GM12878 (cell line): ENCODE results near the gene INSC. TPM values are rescaled to one million over a fixed set of nuclear protein-coding genes. Genes with fewer than 3 reads are reported as not detected.
A peak's percentile ranks its signal among the peaks of the same experiment; 100 is the strongest.

ENCODE experiments used
- ATAC-seq: fragments of 200-7000 bp; cut with Tn5 transposase; 3 replicates; pipeline ENCODE4 v1.9.1; 2020; ENCODE audit warnings: mild to moderate bottlenecking, moderate library complexity
- BruUV-seq: library from RNA; stranded (reverse); fragments of 400-500 nt; replicated peaks from 2 replicates; lab custom pipeline; 2021; lab: Mats Ljungman, UMichigan
- CTCF ChIA-PET: fragments of 300-600 bp; sonication (Branson Sonifier 250); formaldehyde crosslinking; extraction: SDS; loops from one replicate; lab custom pipeline; 2021; ENCODE audit warnings: inconsistent platforms; lab: Yijun Ruan, JAX
- POLR2A ChIA-PET: fragments of 350-600 bp; formaldehyde crosslinking; extraction: SDS; loops from one replicate; lab custom pipeline; 2021; ENCODE audit warnings: inconsistent platforms; lab: Charles Lee
- RAD21 ChIA-PET: fragments of 300-600 bp; sonication (Branson Sonifier 250); formaldehyde crosslinking; loops from one replicate; lab custom pipeline; 2023; ENCODE audit warnings: antibody characterized with exemption; ENCODE audit not compliant: unreplicated experiment; lab: Charles Lee
- SMC1A ChIA-PET: fragments of 300-600 bp; sonication (Branson Sonifier 250); formaldehyde crosslinking; loops from one replicate; lab custom pipeline; 2023; ENCODE audit not compliant: unreplicated experiment, uncharacterized antibody; lab: Charles Lee
- DNase-seq: peaks from one replicate; pipeline ENCODE4 v3.0.0-alpha.2; 2011; ENCODE audit warnings: low read depth, low spot score
- FAIRE-seq: peaks from 3 replicates; lab custom pipeline; 2011; peaks lifted over from hg19 to GRCh38; lab: Jason Lieb, UNC
- H2AFZ ChIP-seq: 2 replicates; pipeline ENCODE4 v1.6.0; 2011; ENCODE audit warnings: low read depth, low read length, control low read depth; ENCODE audit not compliant: control insufficient read depth
- H3K27ac ChIP-seq: 2 replicates; pipeline ENCODE4 v1.5.1; 2011; ENCODE audit warnings: control low read depth; ENCODE audit not compliant: control insufficient read depth, insufficient read depth
- H3K27me3 ChIP-seq, 2 experiments: replicated peaks in 1 of 2; 2 replicates each; pipeline versions ENCODE4 v1.6.0 to v1.6.1; 2011; ENCODE audit warnings: low read length in 1 of 2; ENCODE audit not compliant: control insufficient read depth in 2 of 2, insufficient read depth in 2 of 2
- H3K36me3 ChIP-seq, 2 experiments: 2 replicates each; pipeline ENCODE4 v1.5.1; 2011; ENCODE audit warnings: low read length in 1 of 2; ENCODE audit not compliant: control insufficient read depth in 2 of 2, insufficient read depth in 2 of 2
- H3K4me1 ChIP-seq: 2 replicates; pipeline ENCODE4 v1.6.1; 2011; ENCODE audit warnings: mild to moderate bottlenecking, low read length, moderate library complexity, mixed read lengths; ENCODE audit not compliant: control insufficient read depth, insufficient read depth
- H3K4me2 ChIP-seq: 2 replicates; pipeline ENCODE4 v1.6.0; 2011; ENCODE audit warnings: control low read depth; ENCODE audit not compliant: control insufficient read depth, insufficient read depth
- H3K4me3 ChIP-seq: fragments of 200-600 bp; sonication (generic); 2 replicates; pipeline ENCODE4 v1.5.1; 2016
- H3K79me2 ChIP-seq: 2 replicates; pipeline ENCODE4 v1.6.0; 2011; ENCODE audit warnings: low read length; ENCODE audit not compliant: control insufficient read depth, insufficient read depth
- H3K9ac ChIP-seq: 2 replicates; pipeline ENCODE4 v1.8.0; 2011; ENCODE audit warnings: low read length, control low read depth, mixed read lengths; ENCODE audit not compliant: control insufficient read depth, insufficient read depth
- H3K9me3 ChIP-seq: replicated peaks from 3 replicates; pipeline ENCODE4 v1.5.1; 2011; ENCODE audit warnings: mild to moderate bottlenecking, low read length; ENCODE audit not compliant: control insufficient read depth, insufficient read depth
- H4K20me1 ChIP-seq: 2 replicates; pipeline ENCODE4 v1.6.0; 2011; ENCODE audit not compliant: control insufficient read depth, insufficient read depth
- BCL3 ChIP-seq: IDR thresholded peaks from 2 replicates; pipeline ENCODE4 v1.6.1; 2011; ENCODE audit warnings: borderline replicate concordance, low read depth, mild to moderate bottlenecking, moderate library complexity, low read length; ENCODE audit not compliant: insufficient read depth, poor library complexity, severe bottlenecking
- BMI1 ChIP-seq: fragments of 450-650 bp; IDR thresholded peaks from 2 replicates; pipeline ENCODE4 v1.6.1; 2016; ENCODE audit warnings: mild to moderate bottlenecking, moderate library complexity, borderline replicate concordance
- CBX5 ChIP-seq: sonication (generic); IDR thresholded peaks from 2 replicates; pipeline ENCODE4 v1.6.1; 2016; ENCODE audit warnings: low read depth, moderate library complexity, mild to moderate bottlenecking, inconsistent platforms
- CHD4 ChIP-seq: fragments of 200-600 bp; sonication (generic); IDR thresholded peaks from 2 replicates; pipeline ENCODE4 v1.6.1; 2016; ENCODE audit warnings: mild to moderate bottlenecking
- CREB1 ChIP-seq: IDR thresholded peaks from 2 replicates; pipeline ENCODE4 v1.6.1; 2012; ENCODE audit warnings: low read depth, mild to moderate bottlenecking, inconsistent platforms
- EED ChIP-seq: sonication (generic); IDR thresholded peaks from 2 replicates; pipeline ENCODE4 v1.6.1; 2016; ENCODE audit warnings: antibody characterized with exemption, low read depth
- KAT2A ChIP-seq: conservative IDR thresholded peaks from 2 replicates; pipeline ENCODE4 v1.6.1; 2011; ENCODE audit warnings: low read depth, low read length; ENCODE audit not compliant: control insufficient read depth
- LARP7 ChIP-seq: fragments of 450-650 bp; IDR thresholded peaks from 2 replicates; pipeline ENCODE4 v1.6.1; 2017; ENCODE audit warnings: mild to moderate bottlenecking
- NR2F1 ChIP-seq: fragments of 450-650 bp; conservative IDR thresholded peaks from 2 replicates; pipeline ENCODE4 v1.6.1; 2017; ENCODE audit warnings: mild to moderate bottlenecking
- POLR2AphosphoS2 ChIP-seq: IDR thresholded peaks from 2 replicates; pipeline ENCODE4 v1.6.1; 2011; ENCODE audit warnings: low read depth, mild to moderate bottlenecking, low read length, improper control_type of control experiment, moderate library complexity
- STAT1 ChIP-seq: fragments of 450-650 bp; conservative IDR thresholded peaks from 2 replicates; pipeline ENCODE4 v1.6.1; 2014; ENCODE audit warnings: antibody characterized with exemption, mild to moderate bottlenecking
- ZBED1 ChIP-seq: IDR thresholded peaks from 2 replicates; pipeline ENCODE4 v1.6.1; 2016; ENCODE audit warnings: borderline replicate concordance
- ZNF217 ChIP-seq: fragments of 450-650 bp; IDR thresholded peaks from 2 replicates; pipeline ENCODE4 v1.6.1; 2017; ENCODE audit warnings: antibody characterized with exemption, mild to moderate bottlenecking
- ZNF622 ChIP-seq: fragments of 450-650 bp; IDR thresholded peaks from 2 replicates; pipeline ENCODE4 v1.6.1; 2017; ENCODE audit warnings: mild to moderate bottlenecking, inconsistent platforms
- WGBS: methylation state at CpG from one replicate; pipeline ENCODE4 v1.1.6; 2016; ENCODE audit warnings: low lambda C conversion rate; ENCODE audit not compliant: insufficient replicate concordance, insufficient coverage; ENCODE audit errors: missing lambda C conversion rate; 5-methylcytosine and 5-hydroxymethylcytosine counted together
- in situ Hi-C: fragments of 300-500 bp; cut with MboI; formaldehyde crosslinking; loops from 9 replicates; pipeline ENCODE4 v1.14.3; 2018; ENCODE audit warnings: mixed read lengths
- intact Hi-C: fragments of 100-400 bp; cut with micrococcal nuclease; formaldehyde crosslinking; loops from one replicate; pipeline ENCODE4 v1.14.2; 2022; ENCODE audit not compliant: unreplicated experiment
- polyA plus RNA-seq, 11 experiments: library from polyadenylated mRNA; depleted of rRNA in 4 of 11; unstranded in 6 of 11; stranded (reverse) in 5 of 11; fragments of >200 nt; fragmentation: Nextera tagmentation in 4 of 11; fragmentation: Illumina TruSeq in 1 of 11; extraction: Ambion mirVana in 4 of 11; extraction: Trizol in 1 of 11; gene quantifications; 1 replicate in 1 of 11; 2 replicates in 10 of 11; pipeline versions ENCODE4 v1.2.1 to v1.2.3, GENCODE V29; 2011 to 2016; ENCODE audit warnings: inconsistent platforms in 2 of 11, missing spikeins in 2 of 11, low read depth in 1 of 11
- total RNA-seq, 4 experiments: library from RNA; depleted of rRNA in 3 of 4; stranded (reverse); fragments of >200 nt in 3 of 4; fragmentation: Illumina TruSeq in 1 of 4; extraction: Trizol in 1 of 4; gene quantifications; 2 replicates each; pipeline versions ENCODE4 v1.2.1 to v1.2.3, GENCODE V29; 2013 to 2021
- TF ChIP-seq, protein P1 (sequence below): fragments of 450-650 bp; IDR thresholded peaks from 2 replicates; pipeline ENCODE4 v1.6.1; 2016; ENCODE audit warnings: mild to moderate bottlenecking
- TF ChIP-seq, protein P2 (sequence below): IDR thresholded peaks from 2 replicates; pipeline ENCODE4 v1.6.1; 2011; ENCODE audit warnings: low read depth, low read length, improper control_type of control experiment, borderline replicate concordance

The INSC gene
- total and polyA plus RNA-seq, 10 of the 15 experiments (the other 5 are each of a cell fraction or from before 2014, with no cell fraction given): 0.13 to 0.33 TPM; not detected in 8

GRCh38 chr11:15248749-15249148 is 134.0 kb downstream of the INSC start:
- intact Hi-C loops (no loop called here), in situ Hi-C loops (no loop called here)
- H3K27ac ChIP-seq: no peak overlapping the region
- no peaks in the 10 kb centered on the region for H3K36me3 ChIP-seq
- no peaks in the 10 kb centered on the region for H4K20me1 ChIP-seq
- no peaks in the 10 kb centered on the region for H3K27me3 ChIP-seq
- no peaks in the 10 kb centered on the region for H3K4me1 ChIP-seq
- H3K9ac ChIP-seq: no peak overlapping the region
- TF ChIP-seq STAT1 (no peak), CREB1 (no peak), CBX5 (no peak)
- ATAC-seq (no peak), DNase-seq (no peak), FAIRE-seq (no peak)
- ChIA-PET SMC1A (no interaction called here), RAD21 (no interaction called here), CTCF (no interaction called here), POLR2A (no interaction called here)
- H3K9me3 ChIP-seq: no peaks in the 10 kb centered on the region
- no TSS peak for BruUV-seq
- WGBS: 0% methylated on average over 3 of the region's 3 CpGs
- H2AFZ ChIP-seq: no peak overlapping the region
- no peak overlapping the region for H3K4me2 ChIP-seq
- H3K79me2 ChIP-seq: no peaks in the 10 kb centered on the region
- no peak overlapping the region for H3K4me3 ChIP-seq

GRCh38 chr11:15258433-15259165 is 143.9 kb downstream of the INSC start:
- Histone ChIP-seq H3K27ac (no peak overlapping the region), H3K9ac (no peak overlapping the region), H3K9me3 (no peaks in the 10 kb centered on the region), H3K79me2 (no peaks in the 10 kb centered on the region), H3K36me3 (no peaks in the 10 kb centered on the region), H3K4me2 (no peak overlapping the region), H4K20me1 (no peaks in the 10 kb centered on the region), H2AFZ (no peak overlapping the region), H3K4me1 (no peaks in the 10 kb centered on the region), H3K27me3 (no peaks in the 10 kb centered on the region; a peak in 1 of 4 replicates), H3K4me3 (no peak overlapping the region)
- no TSS peak for BruUV-seq
- 5% methylated on average over 3 of the region's 3 CpGs for WGBS
- RAD21 ChIA-PET: no interaction called here
- CTCF ChIA-PET: no interaction called here
- POLR2A ChIA-PET: no interaction called here
- FAIRE-seq (no peak), DNase-seq (no peak), ATAC-seq (peak; percentile 68)
- intact Hi-C loops (no loop called here), in situ Hi-C loops (no loop called here)
- SMC1A ChIA-PET: no interaction called here
- TF ChIP-seq LARP7 (no peak), NR2F1 (no peak), ZNF217 (no peak), BCL3 (no peak), EED (no peak), POLR2AphosphoS2 (no peak), ZNF622 (no peak), CHD4 (no peak), ZBED1 (no peak), BMI1 (no peak), KAT2A (no peak), CBX5 (no peak)
- TF ChIP-seq, protein P1, sequence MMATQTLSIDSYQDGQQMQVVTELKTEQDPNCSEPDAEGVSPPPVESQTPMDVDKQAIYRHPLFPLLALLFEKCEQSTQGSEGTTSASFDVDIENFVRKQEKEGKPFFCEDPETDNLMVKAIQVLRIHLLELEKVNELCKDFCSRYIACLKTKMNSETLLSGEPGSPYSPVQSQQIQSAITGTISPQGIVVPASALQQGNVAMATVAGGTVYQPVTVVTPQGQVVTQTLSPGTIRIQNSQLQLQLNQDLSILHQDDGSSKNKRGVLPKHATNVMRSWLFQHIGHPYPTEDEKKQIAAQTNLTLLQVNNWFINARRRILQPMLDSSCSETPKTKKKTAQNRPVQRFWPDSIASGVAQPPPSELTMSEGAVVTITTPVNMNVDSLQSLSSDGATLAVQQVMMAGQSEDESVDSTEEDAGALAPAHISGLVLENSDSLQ: no peak
- TF ChIP-seq, protein P2, sequence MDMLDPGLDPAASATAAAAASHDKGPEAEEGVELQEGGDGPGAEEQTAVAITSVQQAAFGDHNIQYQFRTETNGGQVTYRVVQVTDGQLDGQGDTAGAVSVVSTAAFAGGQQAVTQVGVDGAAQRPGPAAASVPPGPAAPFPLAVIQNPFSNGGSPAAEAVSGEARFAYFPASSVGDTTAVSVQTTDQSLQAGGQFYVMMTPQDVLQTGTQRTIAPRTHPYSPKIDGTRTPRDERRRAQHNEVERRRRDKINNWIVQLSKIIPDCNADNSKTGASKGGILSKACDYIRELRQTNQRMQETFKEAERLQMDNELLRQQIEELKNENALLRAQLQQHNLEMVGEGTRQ: no peak
